ENCODE results near the gene FMO1.
"Not testable (repeated sequence)": the region's sequence is repeated elsewhere in the genome, so short reads cannot be mapped to it uniquely, and the experiment has no call there.

The FMO1 gene

GRCh38 chr1:171286032-171286705 lies 37.9 kb downstream of the FMO1 start:
- no peak for DNase-seq

GRCh38 chr1:171290621-171291020 lies 42.3 kb downstream of the FMO1 start:
- DNase-seq = no peak

GRCh38 chr1:171292799-171293198 lies 44.5 kb downstream of the FMO1 start:
- no peak for DNase-seq

GRCh38 chr1:171295383-171295782 lies 47.1 kb downstream of the FMO1 start:
- DNase-seq = not testable (repeated sequence)

GRCh38 chr1:171295821-171296220 lies 47.5 kb downstream of the FMO1 start:
- DNase-seq = no peak

GRCh38 chr1:171296897-171297296 lies 48.6 kb downstream of the FMO1 start:
- no peak for DNase-seq

- DNase-seq = no peak
Observed at GRCh38 chr1:171298696-171299095, 50.4 kb downstream of the FMO1 start.

GRCh38 chr1:171299342-171299741 lies 51.0 kb downstream of the FMO1 start:
- DNase-seq = no peak

- no peak for DNase-seq
Observed at GRCh38 chr1:171300401-171300800, 52.1 kb downstream of the FMO1 start.

GRCh38 chr1:171310661-171311087 lies 62.4 kb downstream of the FMO1 start:
- no peak for DNase-seq

GRCh38 chr1:171311771-171312558 lies 63.7 kb downstream of the FMO1 start:
- DNase-seq = no peak

- no peak for DNase-seq
Observed at GRCh38 chr1:171313319-171313834, 65.1 kb downstream of the FMO1 start.

GRCh38 chr1:171313835-171314320 lies 65.6 kb downstream of the FMO1 start, which contains the start of gene FMO4:
Gene FMO4, plus strand, starts transcription at chr1:171314183. Its CDS starts 5,643 bp downstream, at chr1:171319826.
- DNase-seq = peak; percentile 60

- no peak for DNase-seq
Observed at GRCh38 chr1:171329251-171329650, 81.0 kb downstream of the FMO1 start.

- DNase-seq = no peak
Observed at GRCh38 chr1:171334024-171334640, 85.8 kb downstream of the FMO1 start.
